Smooth muscle cell of bladder (primary cell): ENCODE data around the gene NLRP10. TPM values are rescaled to one million over a fixed set of nuclear protein-coding genes. Genes with fewer than 3 reads are reported as not detected.

ENCODE experiments used
- total RNA-seq: library from RNA; depleted of rRNA; stranded (reverse); fragments of >200 nt; gene quantifications from 2 replicates; pipeline ENCODE4 v1.2.3, GENCODE V29; 2014

The NLRP10 gene
- total RNA-seq, result 0.09 and 0.14 TPM in 2 replicates

GRCh38 chr11:7965386-7965785, at the start of gene NLRP10:
TSS of gene NLRP10 (minus strand) at chr11:7965447. CDS start at chr11:7963495, 1,952 bp downstream.

GRCh38 chr11:7986768-7987559, 21.7 kb upstream of the NLRP10 start, which contains the start of gene EIF3F:
TSS of gene EIF3F (plus strand) at chr11:7987337. CDS start at chr11:7987353, 16 bp downstream.

DNA sequence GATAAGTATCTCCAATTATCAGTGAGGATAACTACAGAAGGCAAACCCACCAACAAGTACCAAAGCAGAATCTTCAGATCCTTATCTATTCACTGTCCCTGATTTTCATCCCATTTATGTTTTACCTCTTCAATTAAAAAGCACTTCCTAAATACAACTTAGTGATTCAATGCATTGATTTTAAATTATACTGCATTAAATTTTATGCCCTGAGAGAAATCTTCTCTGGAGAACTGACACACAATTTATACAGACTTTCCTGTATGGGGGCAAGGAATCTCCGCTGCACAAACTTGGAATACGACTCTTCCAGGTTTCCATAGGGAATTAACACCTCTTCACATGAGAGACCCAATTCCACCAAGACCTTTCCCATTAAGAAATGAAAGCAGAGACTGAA, 23.6 kb downstream of the NLRP10 start, which contains the start of gene OR10A3:
OR10A3 (minus strand) TSS at position 101 of the 400 bp plus-strand sequence. CDS start 2,188 bp downstream, outside the sequence.

GRCh38 chr11:7931168-7931567, 34.1 kb downstream of the NLRP10 start, which contains the start of gene OR10A6:
TSS of gene OR10A6 (minus strand) at chr11:7931268. CDS start at chr11:7928662, 2,606 bp downstream.

Other genes with a start within 250 kb of the NLRP10 start
- gene OR5P2, start 168.5 kb downstream of the NLRP10 start, total RNA-seq, result not detected in 2 replicates
- gene OR5P3, start 134.6 kb downstream of the NLRP10 start, total RNA-seq, result not detected in 2 replicates
- gene OR10A6, start 34.2 kb downstream of the NLRP10 start, total RNA-seq, result not detected in 2 replicates
- not detected in 2 replicates for gene OR10A3, start 23.7 kb downstream of the NLRP10 start, total RNA-seq
- 256 and 283 TPM in 2 replicates for gene EIF3F, start 21.9 kb upstream of the NLRP10 start, total RNA-seq
- 15.2 and 21.6 TPM in 2 replicates for gene TUB, start 115.8 kb upstream of the NLRP10 start, total RNA-seq
- not detected in 2 replicates for gene RIC3, start 203.6 kb upstream of the NLRP10 start, total RNA-seq